Measurements from ENCODE around the gene WNT2.
A peak's percentile ranks its signal among the peaks of the same experiment; 100 is the strongest.
"Not testable (repeated sequence)": the region's sequence is repeated elsewhere in the genome, so short reads cannot be mapped to it uniquely, and the experiment has no call there.

Gene WNT2

GRCh38 chr7:117262546-117262945 is 60.3 kb downstream of the WNT2 start:
- no peak for DNase-seq (ENCODE audit: low read depth)

- DNase-seq (ENCODE audit: low read depth) = no peak
Measured at GRCh38 chr7:117259615-117260014, 63.2 kb downstream of the WNT2 start.

DNA sequence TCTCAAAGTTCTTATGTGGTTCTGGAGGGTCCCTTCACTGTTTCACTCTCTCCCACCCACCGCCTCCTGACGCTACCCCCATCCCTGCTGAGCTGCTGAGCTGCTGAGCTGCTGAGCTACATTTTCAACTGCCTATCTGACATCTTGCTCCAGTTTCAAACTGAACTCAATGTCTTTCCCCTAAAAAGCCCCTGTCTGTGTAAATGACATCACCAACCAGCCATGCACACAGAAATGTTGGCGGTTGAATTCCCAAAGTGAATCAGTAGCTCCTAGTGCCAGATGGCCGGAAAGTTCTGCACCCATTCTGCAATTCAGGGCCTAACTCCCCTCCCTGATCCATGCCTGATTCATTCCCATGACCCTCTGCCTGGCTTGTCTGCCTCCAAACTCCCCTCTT is 71.2 kb downstream of the WNT2 start:
- DNase-seq (ENCODE audit: low read depth) = peak; percentile 78

GRCh38 chr7:117250801-117251200 is 72.1 kb downstream of the WNT2 start:
- peak; percentile 38 for DNase-seq (ENCODE audit: low read depth)

- DNase-seq (ENCODE audit: low read depth) = no peak
Measured at GRCh38 chr7:117250245-117250644, 72.6 kb downstream of the WNT2 start.

DNA sequence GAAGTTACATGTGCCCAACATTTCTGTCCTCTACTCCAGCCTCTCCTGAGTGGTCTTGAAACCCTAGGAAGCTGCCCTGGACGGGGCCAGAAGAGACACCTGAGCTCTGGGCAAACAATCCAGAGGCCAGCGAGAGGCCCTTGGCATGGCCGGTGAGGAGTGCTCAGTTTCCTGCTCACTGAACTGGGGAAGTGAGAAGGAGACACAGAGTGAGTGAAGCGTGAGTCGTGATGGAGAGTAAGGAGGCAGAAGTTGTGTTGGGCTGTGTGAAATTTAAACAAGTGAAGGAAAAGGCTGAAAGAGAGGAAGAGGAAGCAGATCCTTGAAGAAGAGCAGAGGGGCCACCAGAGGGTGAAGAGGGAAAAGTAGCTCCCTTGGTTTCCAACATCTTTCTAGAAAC is 73.2 kb downstream of the WNT2 start:
- DNase-seq (ENCODE audit: low read depth) = no peak

DNA sequence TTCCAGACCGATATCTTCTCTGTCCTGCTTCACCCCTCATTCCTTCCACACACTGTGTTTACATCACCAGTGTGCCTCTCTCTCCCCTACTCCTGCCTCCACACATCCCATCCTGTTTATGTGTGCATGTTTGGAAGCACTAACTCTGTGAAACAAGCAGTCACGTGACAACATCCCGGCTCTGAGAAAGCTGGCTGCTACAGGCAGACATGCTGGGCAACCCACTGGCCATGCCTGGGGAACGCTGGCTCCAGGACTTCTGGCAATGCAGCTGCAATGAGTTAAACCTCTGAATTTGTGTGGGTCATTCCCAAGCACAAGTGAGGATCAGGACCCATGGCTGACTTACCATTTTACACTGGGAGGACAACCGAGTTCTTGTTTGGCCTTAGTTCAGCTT is 74.0 kb downstream of the WNT2 start:
- DNase-seq (ENCODE audit: low read depth) = no peak

DNA sequence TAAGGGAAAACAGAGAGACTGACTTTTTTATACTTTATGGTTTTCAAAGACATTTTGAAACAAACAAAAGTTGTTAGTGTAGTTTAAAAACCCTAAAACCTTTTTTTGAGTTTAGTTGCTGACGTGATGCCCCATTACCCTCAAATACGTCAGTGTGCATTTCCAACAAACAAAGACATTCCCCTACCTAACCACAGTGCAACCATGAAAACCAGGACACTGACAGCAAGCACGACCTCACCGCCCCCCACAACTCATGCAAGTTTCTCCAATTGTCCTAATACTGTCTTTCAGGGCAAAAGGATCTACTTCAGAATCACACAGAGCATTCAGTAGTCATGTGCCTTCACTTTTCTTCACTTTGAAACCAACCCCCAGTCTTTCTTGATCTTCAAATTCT is 75.0 kb downstream of the WNT2 start:
- no peak for DNase-seq (ENCODE audit: low read depth)

- not testable (repeated sequence) for DNase-seq (ENCODE audit: low read depth)
Measured at GRCh38 chr7:117245703-117246102, 77.2 kb downstream of the WNT2 start.

DNA sequence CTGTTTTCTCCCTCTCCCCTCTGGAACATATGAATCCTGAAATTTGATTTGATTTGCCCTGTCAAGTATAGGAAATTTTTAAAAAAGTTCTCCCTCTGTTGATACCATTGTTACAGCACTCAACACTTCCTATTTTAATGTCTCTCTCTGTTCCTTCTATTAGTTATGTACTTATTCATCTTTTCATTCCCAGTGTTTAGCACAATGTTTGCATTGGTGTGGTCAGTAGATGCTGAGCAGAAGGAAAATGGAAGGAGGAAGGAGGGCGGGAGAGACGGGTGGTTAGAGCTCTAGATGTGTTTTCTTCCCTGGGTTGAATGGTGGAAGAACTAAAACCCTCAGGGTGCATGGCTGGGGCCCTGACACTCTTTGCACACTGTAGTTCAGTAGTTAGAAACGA is 79.5 kb downstream of the WNT2 start:
- DNase-seq (ENCODE audit: low read depth) = no peak

DNA sequence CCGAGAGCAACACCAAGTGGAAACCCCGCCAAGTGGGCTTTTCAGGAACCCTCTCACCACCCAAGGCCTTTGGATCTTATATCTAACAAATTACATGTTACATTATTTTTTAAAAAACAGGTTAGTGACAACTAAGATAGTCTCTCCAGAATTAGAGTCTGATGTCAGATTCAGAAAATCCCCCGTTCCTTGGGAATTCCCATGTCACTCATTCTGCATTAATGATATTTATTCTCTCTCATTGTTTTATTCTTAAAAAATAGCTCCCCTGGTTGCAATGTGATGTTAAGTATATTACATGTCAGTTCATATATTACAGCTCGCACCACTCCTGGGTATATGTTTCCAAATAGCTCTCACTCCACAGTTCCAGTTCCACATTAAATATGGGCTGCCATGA is 81.8 kb downstream of the WNT2 start:
- no peak for DNase-seq (ENCODE audit: low read depth)

DNA sequence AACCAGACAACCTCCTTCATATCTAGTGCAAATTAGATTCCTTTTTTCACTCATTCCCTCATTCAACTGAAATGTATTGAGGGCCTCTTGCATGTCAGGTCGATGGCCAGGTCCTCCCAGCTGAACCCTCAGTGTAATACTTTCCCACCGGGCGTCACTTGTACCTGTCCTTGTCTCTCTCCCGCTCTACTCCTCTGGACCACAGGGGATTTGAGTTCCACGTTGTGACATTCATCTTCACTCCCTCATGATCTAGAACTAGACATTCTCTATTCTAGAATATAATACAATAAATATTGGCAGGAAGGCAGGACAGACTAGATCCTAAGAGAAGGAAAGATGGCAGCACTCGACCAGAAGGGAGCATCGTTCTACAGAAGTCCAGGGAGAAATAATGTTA is 83.9 kb downstream of the WNT2 start:
- DNase-seq (ENCODE audit: low read depth) = no peak

DNA sequence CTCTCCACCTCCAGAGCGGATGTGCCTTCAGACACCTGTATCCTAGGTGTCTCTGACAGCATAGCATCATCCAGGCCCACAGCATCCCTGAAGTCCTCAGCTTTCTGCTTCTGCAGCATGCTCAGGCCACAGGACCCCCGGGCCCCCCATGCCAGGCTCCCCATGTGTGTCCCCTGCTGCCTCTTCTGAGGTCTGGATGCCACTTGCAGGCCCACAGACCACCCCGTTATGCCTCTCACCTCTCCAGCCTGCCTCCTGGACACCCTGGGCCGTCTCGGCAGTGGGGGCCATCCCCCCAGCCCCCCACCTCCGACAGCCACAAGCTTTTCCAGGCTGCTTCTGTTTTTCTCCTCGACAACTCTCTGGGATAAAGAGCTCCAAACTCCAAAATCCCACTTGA is 84.4 kb downstream of the WNT2 start:
- no peak for DNase-seq (ENCODE audit: low read depth)

GRCh38 chr7:117237646-117238045 is 85.2 kb downstream of the WNT2 start:
- no peak for DNase-seq (ENCODE audit: low read depth)

DNA sequence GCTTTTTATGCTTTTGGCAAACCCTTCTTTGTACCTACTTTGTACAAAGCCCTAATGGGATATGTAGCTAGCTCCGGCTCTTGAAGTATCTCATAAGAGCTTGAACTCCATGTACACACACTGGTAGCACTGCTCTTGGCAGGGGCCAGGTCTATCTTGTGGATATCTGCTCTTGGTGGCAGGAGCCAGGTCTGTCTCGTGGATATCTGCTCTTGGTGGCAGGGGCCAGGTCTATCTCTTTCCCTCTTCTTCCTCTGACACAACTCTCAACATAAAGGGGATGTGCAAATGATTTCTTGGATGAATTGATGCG is 91.9 kb downstream of the WNT2 start:
- DNase-seq (ENCODE audit: low read depth) = no peak

DNA sequence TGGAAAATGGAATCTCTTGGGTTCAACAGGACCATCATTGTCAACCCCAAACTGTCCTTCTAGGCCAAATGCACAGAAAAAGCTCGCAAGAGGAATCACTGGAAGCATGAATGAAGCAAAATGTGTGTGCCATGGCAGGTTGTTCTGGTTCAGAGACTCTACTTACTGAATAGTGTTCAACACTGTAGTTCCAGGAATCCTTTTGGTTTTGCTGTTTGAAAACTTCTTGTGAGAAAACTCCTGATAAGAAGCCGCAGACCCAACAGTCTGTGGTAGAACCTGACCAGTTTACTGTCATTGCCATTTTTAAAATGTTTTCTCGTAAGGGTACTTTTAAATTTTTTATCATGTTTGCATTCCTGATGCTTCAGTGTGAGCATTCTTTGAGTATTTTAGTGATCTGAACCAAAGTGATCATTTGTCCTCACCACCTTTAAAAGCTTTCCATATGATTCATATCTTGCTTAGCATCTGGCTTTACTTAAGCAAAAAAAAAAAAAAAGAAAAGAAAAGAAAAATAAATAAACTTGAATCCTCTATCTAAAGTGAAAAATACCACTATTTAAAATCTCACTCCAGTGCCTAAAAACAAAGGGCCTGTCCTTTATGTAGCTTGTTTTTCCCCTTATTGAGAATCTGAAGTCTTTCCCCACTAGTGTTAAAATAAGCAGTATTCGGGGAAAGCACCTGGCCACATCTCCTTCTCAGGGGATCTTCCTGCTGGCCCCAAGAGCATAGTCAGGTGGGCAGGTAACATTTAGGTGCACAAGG is 92.4 kb downstream of the WNT2 start:
- DNase-seq (ENCODE audit: low read depth) = peak; percentile 90

- no peak for DNase-seq (ENCODE audit: low read depth)
Measured at GRCh38 chr7:117229350-117229749, 93.5 kb downstream of the WNT2 start.

GRCh38 chr7:117227091-117227490 is 95.8 kb downstream of the WNT2 start:
- DNase-seq (ENCODE audit: low read depth) = no peak

DNA sequence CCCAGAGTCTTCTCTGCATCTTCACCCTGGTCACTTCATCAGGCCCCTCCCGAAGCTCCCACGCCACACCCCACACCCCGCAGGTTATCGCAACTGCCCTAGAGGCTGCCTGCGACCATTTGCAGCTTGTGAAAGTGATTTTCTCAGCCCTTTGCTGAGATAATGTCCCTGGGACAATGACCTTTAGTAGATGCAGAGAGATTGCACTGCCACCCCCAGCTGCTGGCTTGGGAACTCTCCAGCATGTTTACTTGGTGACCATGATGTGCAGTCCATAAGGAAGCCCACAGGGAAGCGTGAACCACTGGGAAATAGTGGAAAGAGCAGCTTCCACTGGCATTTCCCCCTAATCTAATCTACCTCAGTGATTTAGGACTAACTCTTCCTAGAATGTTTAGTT is 97.3 kb downstream of the WNT2 start:
- no peak for DNase-seq (ENCODE audit: low read depth)

Measured in non-pigmented ciliary epithelial cell (primary cell).